Muscle layer of colon (tissue), 2 donors: ENCODE data around the gene MARVELD2.
"Not testable (repeated sequence)": the region's sequence is repeated elsewhere in the genome, so short reads cannot be mapped to it uniquely, and the experiment has no call there.

Experiments
- H3K27ac ChIP-seq: one replicate; pipeline ENCODE4 v1.7.0; 2013; ENCODE audit warnings: low read depth, mild to moderate bottlenecking, low read length, moderate library complexity
- H3K27me3 ChIP-seq, 2 donors: one replicate each; pipeline ENCODE4 v1.7.0; 2013; ENCODE audit warnings: low read length in 2 of 2, mild to moderate bottlenecking in 2 of 2; ENCODE audit not compliant: insufficient read depth in 2 of 2, control insufficient read depth in 1 of 2
- H3K36me3 ChIP-seq: one replicate; pipeline ENCODE4 v1.7.0; 2013; ENCODE audit warnings: mild to moderate bottlenecking, low read length; ENCODE audit not compliant: insufficient read depth
- H3K4me1 ChIP-seq: one replicate; pipeline ENCODE4 v1.7.0; 2013; ENCODE audit warnings: mild to moderate bottlenecking, low read length; ENCODE audit not compliant: insufficient read depth
- H3K4me3 ChIP-seq, 2 donors: one replicate each; pipeline ENCODE4 v1.7.0; 2013; ENCODE audit warnings: low read length in 2 of 2, low read depth in 1 of 2, mild to moderate bottlenecking in 1 of 2, moderate library complexity in 1 of 2
- H3K9ac ChIP-seq: one replicate; pipeline ENCODE4 v1.7.0; 2013; ENCODE audit warnings: low read length
- H3K9me3 ChIP-seq: one replicate; pipeline ENCODE4 v1.7.0; 2013; ENCODE audit warnings: mild to moderate bottlenecking, low read length
- donor health status: abdominal sarcoma.
- donor health status: Adenocarcinoma of cecum.

MARVELD2 gene

DNA sequence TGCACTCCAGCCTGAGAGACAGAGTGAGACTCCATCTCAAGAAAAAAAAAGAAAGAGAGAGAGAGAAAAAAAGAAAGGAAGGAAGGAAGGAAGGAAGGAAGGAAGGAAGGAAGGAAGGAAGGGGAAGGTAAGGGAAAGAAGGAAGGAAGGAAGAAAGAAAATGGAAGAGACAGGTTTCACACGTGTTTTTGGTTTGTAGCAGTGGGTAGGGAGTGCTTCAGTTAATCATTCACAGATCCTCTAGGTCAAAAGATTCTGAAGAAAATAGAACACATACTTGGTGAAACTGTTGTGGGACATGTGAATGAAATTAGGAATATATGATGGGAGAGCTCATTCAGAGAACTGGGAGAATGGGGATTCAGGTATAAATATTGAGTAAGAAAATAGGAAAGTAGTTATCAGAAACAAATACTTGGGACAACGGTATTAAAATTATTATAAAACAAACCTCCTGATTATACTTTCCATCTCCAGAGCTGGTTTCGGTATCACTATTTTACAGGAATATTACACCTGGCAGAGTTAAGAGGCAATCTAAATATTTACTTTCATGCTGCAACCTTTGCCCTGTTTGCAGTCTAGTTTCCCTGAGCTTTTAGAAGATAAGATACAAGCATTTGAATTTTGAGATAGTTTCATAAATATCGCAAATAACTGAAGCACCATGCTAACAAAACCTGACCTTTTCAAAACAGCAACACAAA is 37.2 kb downstream of the MARVELD2 start:
- Histone ChIP-seq H3K4me1 (no peaks in the 10 kb centered on the region), H3K9ac (no peak overlapping the region)

DNA sequence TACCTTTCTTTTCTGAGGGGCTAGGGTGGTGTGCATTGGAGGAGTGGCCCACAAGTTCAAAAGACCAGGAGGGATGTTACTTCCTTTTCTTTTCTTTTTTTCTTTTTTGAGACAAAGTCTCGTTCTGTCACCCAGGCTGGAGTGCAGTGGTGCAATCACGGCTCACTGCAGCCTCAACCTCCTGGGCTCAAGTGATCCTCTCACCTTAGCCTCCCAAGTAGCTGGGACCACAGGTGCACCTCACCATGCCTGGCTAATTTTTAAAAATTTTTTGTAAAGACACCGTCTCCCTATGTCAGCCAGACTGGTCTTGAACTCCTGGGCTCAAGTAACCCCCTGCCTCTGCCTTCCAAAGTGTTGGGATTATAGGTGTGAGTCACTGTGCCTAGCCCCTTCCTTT is 38.6 kb downstream of the MARVELD2 start:
- not testable (repeated sequence) for H3K27ac ChIP-seq, H3K9ac ChIP-seq, H3K4me1 ChIP-seq

More for the DNA sequence above, 37.2 kb downstream of the MARVELD2 start:
- Histone ChIP-seq H3K27ac (no peak overlapping the region), H3K9me3 (no peaks in the 10 kb centered on the region), H3K36me3 (no peaks in the 10 kb centered on the region), H3K4me3 (no peak overlapping the region), H3K27me3 (no peaks in the 10 kb centered on the region)

DNA sequence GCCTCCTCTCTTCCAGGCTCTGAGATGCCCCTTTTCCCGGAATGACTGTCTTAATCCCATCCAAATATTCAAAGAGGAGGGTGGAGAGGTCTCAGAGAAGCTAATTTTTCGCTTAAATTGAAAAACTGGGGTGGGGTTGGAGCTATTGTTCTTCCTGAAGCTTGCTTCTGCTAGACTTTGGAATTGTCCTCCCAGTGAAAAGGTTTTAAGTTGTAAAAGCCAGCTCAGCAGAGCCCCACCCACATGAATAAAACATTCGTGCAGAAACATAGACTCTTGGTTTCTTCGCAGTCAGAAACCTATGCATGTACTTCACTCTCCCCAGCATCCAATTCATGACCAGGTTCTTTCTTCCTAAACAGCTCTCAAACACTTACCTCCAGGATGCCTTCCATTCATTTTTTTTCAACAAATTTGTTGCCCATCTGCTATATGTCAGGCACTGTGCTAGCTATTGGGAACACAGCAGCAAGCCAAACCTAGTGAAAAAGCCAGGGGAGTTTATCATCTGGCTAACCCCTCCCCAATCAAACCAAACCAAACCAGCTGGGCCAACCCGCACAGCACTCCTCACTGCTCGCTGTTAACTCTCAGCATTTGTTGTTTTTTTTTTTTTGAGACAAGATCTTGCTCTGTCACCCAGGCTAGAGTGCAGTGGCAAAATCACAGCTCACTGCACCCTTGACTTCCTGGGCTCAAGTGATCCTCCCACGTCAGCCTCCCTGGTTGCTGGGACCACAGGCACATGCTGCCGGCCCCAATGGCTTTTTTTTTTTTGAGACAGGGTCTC is 39.7 kb downstream of the MARVELD2 start:
- Histone ChIP-seq H3K36me3 (no peaks in the 10 kb centered on the region), H3K9me3 (no peaks in the 10 kb centered on the region), H3K4me3 (no peak overlapping the region), H3K9ac (no peak overlapping the region), H3K4me1 (no peaks in the 10 kb centered on the region), H3K27me3 (no peaks in the 10 kb centered on the region), H3K27ac (no peak overlapping the region)

More for the DNA sequence above, 38.6 kb downstream of the MARVELD2 start:
- not testable (repeated sequence) for H3K9me3 ChIP-seq, H3K4me3 ChIP-seq, H3K27me3 ChIP-seq, H3K36me3 ChIP-seq

- H3K36me3 ChIP-seq, H3K4me1 ChIP-seq, H3K4me3 ChIP-seq, H3K27ac ChIP-seq, H3K27me3 ChIP-seq, H3K9ac ChIP-seq, H3K9me3 ChIP-seq: not testable (repeated sequence)
These were observed 40.6 kb downstream of the MARVELD2 start for GRCh38 chr5:69455428-69455988.

DNA sequence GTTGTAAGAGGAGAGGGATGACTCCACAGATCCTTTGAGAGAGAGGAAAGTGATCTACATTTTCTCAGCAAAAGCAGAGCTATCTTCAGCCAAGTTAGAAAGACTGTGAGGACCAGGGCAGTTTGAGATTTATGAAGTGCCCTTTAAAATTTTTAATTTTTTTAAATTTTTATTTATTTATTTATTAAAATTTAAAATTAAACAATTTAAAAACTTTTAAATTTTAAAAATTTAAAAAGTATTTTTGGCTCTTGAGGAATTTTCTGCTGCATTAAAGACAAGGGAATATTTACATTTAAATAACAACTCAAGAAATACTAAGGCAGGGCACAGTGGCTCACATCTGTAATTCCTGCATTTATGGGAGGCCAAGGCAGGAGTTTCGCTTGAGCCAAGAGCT is 47.3 kb downstream of the MARVELD2 start:
- Histone ChIP-seq H3K9ac (no peak overlapping the region), H3K27me3 (no peaks in the 10 kb centered on the region), H3K9me3 (no peaks in the 10 kb centered on the region), H3K27ac (no peak overlapping the region), H3K4me1 (no peaks in the 10 kb centered on the region), H3K4me3 (no peak overlapping the region), H3K36me3 (no peaks in the 10 kb centered on the region)

DNA sequence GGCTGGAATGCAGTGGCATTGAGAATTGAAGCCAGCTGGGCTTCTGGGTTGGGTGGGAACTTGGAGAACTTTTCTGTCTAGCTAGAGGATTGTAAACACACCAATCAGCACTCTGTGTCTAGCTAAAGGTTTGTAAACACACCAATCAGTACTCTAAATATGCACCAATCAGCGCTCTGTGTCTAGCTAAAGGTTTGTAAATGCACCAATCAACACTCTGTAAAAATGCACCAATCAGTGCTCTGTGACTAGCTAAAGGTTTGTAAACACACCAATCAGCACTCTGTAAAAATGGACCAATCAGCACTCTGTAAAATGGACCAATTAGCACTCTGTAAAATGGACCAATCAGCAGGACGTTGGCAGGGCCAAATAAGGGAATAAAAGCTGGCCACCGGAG is 51.5 kb downstream of the MARVELD2 start:
- H3K36me3 ChIP-seq, H3K9me3 ChIP-seq, H3K4me1 ChIP-seq, H3K27ac ChIP-seq, H3K9ac ChIP-seq, H3K4me3 ChIP-seq, H3K27me3 ChIP-seq: not testable (repeated sequence)

DNA sequence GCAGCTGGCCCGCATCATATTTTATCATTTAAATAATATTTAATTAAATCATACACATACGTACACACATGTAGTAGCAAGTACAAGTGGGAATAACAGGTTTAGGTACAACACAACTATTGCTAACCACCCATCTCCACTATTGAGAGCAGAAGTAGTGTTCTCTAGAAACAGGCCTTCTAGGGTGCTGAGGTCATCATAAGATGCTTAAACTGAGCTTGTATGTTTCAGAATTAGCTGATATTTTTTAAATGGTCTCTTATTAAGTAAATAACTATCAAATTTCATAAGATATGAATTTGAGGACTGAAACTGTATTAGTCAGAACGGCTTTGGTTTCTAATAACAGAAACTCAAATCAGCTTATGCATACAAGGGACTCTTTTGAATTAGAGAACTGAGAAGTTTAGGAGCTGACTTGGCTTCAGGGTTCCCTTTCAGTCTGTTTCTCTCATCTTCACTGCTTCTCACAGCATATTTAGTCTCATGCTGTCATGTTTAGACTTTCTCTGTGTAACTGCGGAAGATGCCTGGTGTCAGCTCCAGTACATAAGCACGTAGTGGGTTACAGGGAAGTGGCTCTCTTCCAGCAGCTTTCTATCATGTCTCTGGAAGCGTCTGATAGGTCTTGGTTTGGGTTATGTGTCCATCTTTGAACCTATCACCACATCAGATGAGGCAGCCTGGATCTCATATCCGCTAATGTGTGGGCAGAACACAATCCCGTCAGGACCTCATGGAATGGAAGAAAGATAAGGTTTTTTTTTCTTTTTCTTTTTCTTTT is 52.7 kb downstream of the MARVELD2 start:
- Histone ChIP-seq H3K9ac (no peak overlapping the region), H3K4me1 (no peaks in the 10 kb centered on the region), H3K4me3 (no peak overlapping the region), H3K27ac (no peak overlapping the region), H3K27me3 (no peaks in the 10 kb centered on the region), H3K36me3 (no peaks in the 10 kb centered on the region), H3K9me3 (no peaks in the 10 kb centered on the region)

DNA sequence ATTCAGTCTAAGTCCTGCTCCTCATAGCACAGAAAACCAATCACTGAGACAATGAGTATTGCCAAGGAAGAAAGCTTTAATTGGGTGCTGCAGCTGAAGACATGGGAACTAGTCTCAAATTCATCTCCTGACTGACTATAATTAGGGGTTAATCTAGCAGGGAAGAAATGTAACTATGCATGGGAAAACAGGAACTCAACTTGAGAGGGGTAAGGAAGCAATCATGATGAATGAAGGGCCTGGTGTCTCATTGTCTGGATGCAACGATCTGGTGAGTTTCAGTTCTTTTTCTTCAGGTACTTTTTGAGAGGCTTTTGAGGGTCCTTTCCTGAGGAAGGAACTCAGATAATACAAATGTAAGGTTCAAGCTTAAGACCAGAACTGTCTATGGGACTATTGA is 53.7 kb downstream of the MARVELD2 start:
- Histone ChIP-seq H3K9ac (no peak overlapping the region), H3K27me3 (no peaks in the 10 kb centered on the region), H3K9me3 (no peaks in the 10 kb centered on the region), H3K27ac (no peak overlapping the region), H3K36me3 (no peaks in the 10 kb centered on the region), H3K4me1 (no peaks in the 10 kb centered on the region), H3K4me3 (no peak overlapping the region)

DNA sequence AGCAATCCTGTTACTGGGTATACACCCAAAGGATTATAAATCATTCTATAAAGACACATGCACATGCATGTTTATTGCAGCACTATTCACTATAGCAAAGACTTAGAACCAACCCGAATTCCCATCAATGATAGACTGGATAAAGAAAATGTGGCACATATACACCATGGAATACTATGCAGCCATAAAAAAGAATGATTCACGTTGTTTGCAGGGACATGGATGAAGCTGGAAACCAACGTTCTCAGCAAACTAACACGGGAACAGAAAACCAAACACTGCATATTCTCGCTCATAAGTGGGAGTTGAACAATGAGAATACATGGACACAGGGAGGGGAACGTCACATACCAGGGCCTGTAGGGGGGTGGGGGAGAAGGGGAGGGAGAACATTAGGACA is 56.6 kb downstream of the MARVELD2 start:
- not testable (repeated sequence) for H3K4me1 ChIP-seq, H3K27ac ChIP-seq, H3K27me3 ChIP-seq, H3K36me3 ChIP-seq, H3K4me3 ChIP-seq, H3K9me3 ChIP-seq, H3K9ac ChIP-seq

- H3K9ac ChIP-seq, H3K36me3 ChIP-seq, H3K4me1 ChIP-seq, H3K9me3 ChIP-seq, H3K27ac ChIP-seq, H3K4me3 ChIP-seq, H3K27me3 ChIP-seq: not testable (repeated sequence)
These were observed 57.7 kb downstream of the MARVELD2 start for GRCh38 chr5:69472535-69473143.

GRCh38 chr5:69477170-69477569 is 62.3 kb downstream of the MARVELD2 start:
- Histone ChIP-seq H3K4me1 (no peaks in the 10 kb centered on the region), H3K9ac (no peak overlapping the region), H3K9me3 (no peaks in the 10 kb centered on the region), H3K27me3 (no peaks in the 10 kb centered on the region), H3K36me3 (no peaks in the 10 kb centered on the region), H3K27ac (no peak overlapping the region), H3K4me3 (no peak overlapping the region)
